DOHH2 (cell line): ENCODE data around the gene IQCC.

Source experiments
- H3F3A ChIP-seq: fragments of 200-600 bp; sonication (generic), shearing (Covaris generic); 2 replicates; pipeline ENCODE4 v1.6.0; 2016; ENCODE audit warnings: antibody characterized with exemption, mild to moderate bottlenecking; ENCODE audit not compliant: control insufficient read depth, insufficient read depth
- H3K27ac ChIP-seq: fragments of 200-600 bp; sonication (generic); 2 replicates; pipeline ENCODE4 v1.5.1; 2014; ENCODE audit warnings: low read depth, mild to moderate bottlenecking, low read length, moderate library complexity
- H3K27me3 ChIP-seq: fragments of 200-600 bp; sonication (generic); 2 replicates; pipeline ENCODE4 v1.6.1; 2014; ENCODE audit warnings: mild to moderate bottlenecking, low read length, mixed read lengths; ENCODE audit not compliant: control insufficient read depth
- H3K36me3 ChIP-seq: fragments of 200-600 bp; sonication (generic); 2 replicates; pipeline ENCODE4 v1.6.1; 2014; ENCODE audit warnings: mild to moderate bottlenecking, low read length, moderate library complexity, mixed read lengths; ENCODE audit not compliant: control insufficient read depth
- H3K4me1 ChIP-seq: fragments of 200-600 bp; sonication (generic); 2 replicates; pipeline ENCODE4 v1.6.1; 2014; ENCODE audit warnings: mild to moderate bottlenecking, low read length, mixed read lengths; ENCODE audit not compliant: control insufficient read depth
- H3K4me2 ChIP-seq: fragments of 200-600 bp; sonication (generic); 2 replicates; pipeline ENCODE4 v1.6.0; 2014; ENCODE audit warnings: mild to moderate bottlenecking, low read length, moderate library complexity
- H3K4me3 ChIP-seq: fragments of 200-600 bp; sonication (generic); 2 replicates; pipeline ENCODE4 v1.5.1; 2014; ENCODE audit warnings: mild to moderate bottlenecking, low read length, mixed read lengths
- H3K79me2 ChIP-seq: fragments of 200-600 bp; sonication (generic); 2 replicates; pipeline ENCODE4 v1.6.1; 2014; ENCODE audit warnings: mild to moderate bottlenecking, low read length, mixed read lengths; ENCODE audit not compliant: control insufficient read depth
- H3K9me2 ChIP-seq: fragments of 200-600 bp; sonication (generic); replicated peaks from 2 replicates; pipeline ENCODE4 v1.6.1; 2014; ENCODE audit warnings: mild to moderate bottlenecking, low read length, mixed read lengths; ENCODE audit not compliant: control insufficient read depth
- H3K9me3 ChIP-seq: fragments of 200-600 bp; sonication (generic); 2 replicates; pipeline ENCODE4 v1.6.1; 2014; ENCODE audit warnings: antibody characterized with exemption, low read length, mixed read lengths; ENCODE audit not compliant: control insufficient read depth, insufficient read depth
- H4K20me1 ChIP-seq: fragments of 200-600 bp; sonication (generic); 2 replicates; pipeline ENCODE4 v1.6.0; 2014; ENCODE audit warnings: low read depth, mild to moderate bottlenecking, antibody characterized with exemption, low read length, moderate library complexity; ENCODE audit not compliant: control insufficient read depth, insufficient read depth
- CTCF ChIP-seq: fragments of 200-600 bp; sonication (generic); IDR thresholded peaks from one replicate; pipeline ENCODE4 v1.5.1; 2014; ENCODE audit warnings: antibody characterized with exemption, mild to moderate bottlenecking, low read depth, low read length; ENCODE audit not compliant: poor library complexity, severe bottlenecking
- EZH2phosphoT487 ChIP-seq: fragments of 200-600 bp; sonication (generic); IDR thresholded peaks from 2 replicates; pipeline ENCODE4 v1.6.1; 2017; ENCODE audit warnings: borderline replicate concordance, mild to moderate bottlenecking, antibody characterized with exemption, low read length, moderate library complexity, mixed read lengths

Gene IQCC

GRCh38 chr1:32241001-32241763 is 35.7 kb downstream of the IQCC start:
- Histone ChIP-seq H3K27ac (no peak overlapping the region), H3K27me3 (no peaks in the 10 kb centered on the region; the same call in 1 of the 2 replicates), H3K9me3 (no peaks in the 10 kb centered on the region), H3K9me2 (no peaks in the 10 kb centered on the region), H4K20me1 (no peaks in the 10 kb centered on the region), H3K4me3 (peak overlapping the region; percentile 77), H3K36me3 (peaks cover under 1% of the 10 kb centered on the region; the same call in 1 of the 2 replicates), H3K4me2 (peak overlapping the region; percentile 91), H3F3A (peaks cover 9% of the 10 kb centered on the region; the same call in 1 of the 2 replicates), H3K4me1 (peaks cover 34% of the 10 kb centered on the region), H3K79me2 (no peaks in the 10 kb centered on the region)
- no peak for TF ChIP-seq EZH2phosphoT487
- peak; percentile 24 for TF ChIP-seq CTCF

GRCh38 chr1:32242341-32242851 is 36.9 kb downstream of the IQCC start:
- Histone ChIP-seq H3K9me3 (no peaks in the 10 kb centered on the region), H3K9me2 (no peaks in the 10 kb centered on the region), H3K4me2 (no peak overlapping the region), H3F3A (0 out of 2 replicates have a peak, but pooled peaks cover 8% of the 10 kb centered on the region), H4K20me1 (no peaks in the 10 kb centered on the region), H3K4me1 (peaks cover 46% of the 10 kb centered on the region), H3K79me2 (no peaks in the 10 kb centered on the region), H3K36me3 (no peaks in the 10 kb centered on the region), H3K27me3 (no peaks in the 10 kb centered on the region; the same call in 1 of the 2 replicates), H3K27ac (no peak overlapping the region), H3K4me3 (no peak overlapping the region)
- TF ChIP-seq EZH2phosphoT487 (no peak), CTCF (no peak)

GRCh38 chr1:32246888-32247273 is 41.4 kb downstream of the IQCC start, which contains the start of gene FAM167B:
Gene FAM167B (plus strand): TSS chr1:32247222. CDS start chr1:32247422, 200 bp downstream.
- no peaks in the 10 kb centered on the region for H3K9me2 ChIP-seq
- H3K4me2 ChIP-seq = peak within 1 kb of the TSS; percentile 89
- TF ChIP-seq EZH2phosphoT487 = no peak
- no peak for TF ChIP-seq CTCF
- peak within 1 kb of the TSS; percentile 46 for H3K4me3 ChIP-seq
- peaks cover 5% of the 10 kb centered on the region for H3K79me2 ChIP-seq
- H3K27ac ChIP-seq = peak within 1 kb of the TSS; percentile 100
- peaks cover 6% of the 10 kb centered on the region for H3K36me3 ChIP-seq
- H3K9me3 ChIP-seq = no peaks in the 10 kb centered on the region
- H3K27me3 ChIP-seq = no peaks in the 10 kb centered on the region
- H3F3A ChIP-seq = peaks cover 38% of the 10 kb centered on the region
- H3K4me1 ChIP-seq = peaks cover 70% of the 10 kb centered on the region
- H4K20me1 ChIP-seq = no peaks in the 10 kb centered on the region
